Vagina (tissue), 2 donors: ENCODE data around the gene CYP19A1.

Experiments
- POLR2A ChIP-seq, 2 donors: fragments of 450-650 bp; IDR thresholded peaks; one replicate each; pipeline ENCODE4 v1.6.1; 2017; ENCODE audit warnings: antibody characterized with exemption in 2 of 2, mild to moderate bottlenecking in 2 of 2, moderate library complexity in 2 of 2
- POLR2AphosphoS5 ChIP-seq, 2 donors: sonication (generic); formaldehyde crosslinking; IDR thresholded peaks; one replicate each; pipeline ENCODE4 v1.9.0; 2017; ENCODE audit warnings: antibody characterized with exemption in 2 of 2, mild to moderate bottlenecking in 2 of 2, low read depth in 1 of 2; ENCODE audit not compliant: insufficient read depth in 1 of 2
- TF ChIP-seq, protein P1 (sequence below), 3 experiments: fragments of 450-650 bp in 2 of 3; fragments of 200-600 bp in 1 of 3; sonication (generic) in 1 of 3; IDR thresholded peaks; one replicate each; pipeline ENCODE4 v1.5.1; 2017 to 2019; ENCODE audit warnings: antibody characterized with exemption in 3 of 3, mild to moderate bottlenecking in 2 of 3, moderate library complexity in 2 of 3

DNA sequence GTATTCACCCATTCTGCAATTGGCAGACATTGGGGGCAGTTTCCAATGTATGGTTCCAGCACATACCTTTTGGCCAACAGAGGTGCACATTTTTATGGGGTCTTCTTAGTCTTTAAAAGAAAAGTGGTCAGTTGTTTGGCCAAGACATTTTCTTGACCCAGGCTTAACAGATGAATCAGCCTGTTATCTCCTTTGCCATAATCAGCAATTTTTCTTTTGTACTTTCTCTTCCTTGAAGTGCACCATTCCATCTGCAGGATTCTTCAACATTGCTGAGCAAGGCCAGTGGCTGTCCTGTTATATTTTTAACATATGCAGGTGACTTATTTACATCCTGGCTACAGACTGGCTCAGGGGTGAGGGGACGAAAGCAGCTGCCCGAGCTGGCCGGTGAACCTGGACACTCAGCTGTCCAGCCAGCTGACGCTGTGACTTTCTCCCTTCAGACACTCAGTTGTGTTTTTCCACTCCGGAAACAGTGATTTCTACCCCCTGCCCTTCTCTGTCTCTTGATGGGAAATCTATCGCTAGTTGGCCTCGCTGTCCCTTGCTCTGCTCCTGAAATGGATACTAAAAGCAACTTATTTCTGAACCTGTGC is 147.2 kb downstream of the CYP19A1 start:
- TF ChIP-seq, protein P1, sequence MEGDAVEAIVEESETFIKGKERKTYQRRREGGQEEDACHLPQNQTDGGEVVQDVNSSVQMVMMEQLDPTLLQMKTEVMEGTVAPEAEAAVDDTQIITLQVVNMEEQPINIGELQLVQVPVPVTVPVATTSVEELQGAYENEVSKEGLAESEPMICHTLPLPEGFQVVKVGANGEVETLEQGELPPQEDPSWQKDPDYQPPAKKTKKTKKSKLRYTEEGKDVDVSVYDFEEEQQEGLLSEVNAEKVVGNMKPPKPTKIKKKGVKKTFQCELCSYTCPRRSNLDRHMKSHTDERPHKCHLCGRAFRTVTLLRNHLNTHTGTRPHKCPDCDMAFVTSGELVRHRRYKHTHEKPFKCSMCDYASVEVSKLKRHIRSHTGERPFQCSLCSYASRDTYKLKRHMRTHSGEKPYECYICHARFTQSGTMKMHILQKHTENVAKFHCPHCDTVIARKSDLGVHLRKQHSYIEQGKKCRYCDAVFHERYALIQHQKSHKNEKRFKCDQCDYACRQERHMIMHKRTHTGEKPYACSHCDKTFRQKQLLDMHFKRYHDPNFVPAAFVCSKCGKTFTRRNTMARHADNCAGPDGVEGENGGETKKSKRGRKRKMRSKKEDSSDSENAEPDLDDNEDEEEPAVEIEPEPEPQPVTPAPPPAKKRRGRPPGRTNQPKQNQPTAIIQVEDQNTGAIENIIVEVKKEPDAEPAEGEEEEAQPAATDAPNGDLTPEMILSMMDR (IDR thresholded peaks at IDR 0.05) = no peak
- TF ChIP-seq POLR2AphosphoS5 (IDR thresholded peaks at IDR 0.05; ENCODE audit: insufficient read depth in 1 of 2, low read depth in 1 of 2) (no peak), POLR2A (IDR thresholded peaks at IDR 0.05) (no peak)
